Prostate gland (tissue), 2 donors: ENCODE results near the gene SDR9C7. TPM values are rescaled to one million over a fixed set of nuclear protein-coding genes. Genes with fewer than 3 reads are reported as not detected.
"Not testable (repeated sequence)": the region's sequence is repeated elsewhere in the genome, so short reads cannot be mapped to it uniquely, and the experiment has no call there.

ENCODE experiments used
- DNase-seq: peaks from one replicate; pipeline ENCODE4 v3.0.0-alpha.2; 2019; ENCODE audit warnings: low spot score
- H3K27ac ChIP-seq, 2 donors: fragments of 200-600 bp; sonication (generic); 2 replicates each; pipeline ENCODE4 v1.5.1; 2017 to 2019
- H3K27me3 ChIP-seq: fragments of 200-600 bp; sonication (generic); replicated peaks from 2 replicates; pipeline ENCODE4 v1.5.1; 2019; ENCODE audit not compliant: insufficient read depth
- H3K36me3 ChIP-seq, 2 donors: fragments of 200-600 bp; sonication (generic); 1 replicate in 1 of 2; 2 replicates in 1 of 2; pipeline versions ENCODE4 v1.5.1 to v1.8.1; 2017 to 2019
- H3K4me1 ChIP-seq: fragments of 200-600 bp; sonication (generic); replicated peaks from 2 replicates; pipeline ENCODE4 v1.5.1; 2019
- H3K4me3 ChIP-seq, 2 donors: fragments of 200-600 bp; sonication (generic); 2 replicates each; pipeline ENCODE4 v1.5.1; 2017 to 2019
- H3K9me3 ChIP-seq: fragments of 200-600 bp; sonication (generic); 2 replicates; pipeline ENCODE4 v1.5.1; 2017
- CTCF ChIP-seq, 4 experiments: fragments of 200-600 bp in 2 of 4; fragments of 450-650 bp in 2 of 4; sonication (generic) in 2 of 4; IDR thresholded peaks; 1 replicate in 3 of 4; 2 replicates in 1 of 4; pipeline ENCODE4 v1.5.1; 2016 to 2019; ENCODE audit warnings: antibody characterized with exemption in 4 of 4, mild to moderate bottlenecking in 2 of 4, moderate library complexity in 2 of 4
- POLR2A ChIP-seq: fragments of 450-650 bp; IDR thresholded peaks from one replicate; pipeline ENCODE4 v1.6.1; 2016; ENCODE audit warnings: antibody characterized with exemption, mild to moderate bottlenecking
- POLR2AphosphoS5 ChIP-seq: sonication (generic); formaldehyde crosslinking; IDR thresholded peaks from one replicate; pipeline ENCODE4 v1.6.1; 2017; ENCODE audit warnings: antibody characterized with exemption
- WGBS: methylation state at CpG from one replicate; pipeline ENCODE4 v1.1.5; 2018; 5-methylcytosine and 5-hydroxymethylcytosine counted together
- intact Hi-C: fragments of 100-400 bp; cut with DNase I; formaldehyde crosslinking; loops from one replicate; pipeline ENCODE4 v1.14.2; 2022
- total RNA-seq, 2 donors: library from RNA; depleted of rRNA; stranded (reverse); fragments of >200 nt; gene quantifications; one replicate each; pipeline ENCODE4 v1.1.0, GENCODE V29; 2016

The SDR9C7 gene
- total RNA-seq, 2 donors from 2014 or later: 1.1 TPM; not detected in 1

GRCh38 chr12:56886319-56886718 is 47.9 kb downstream of the SDR9C7 start:
- Histone ChIP-seq H3K4me3 (no peak overlapping the region), H3K9me3 (no peaks in the 10 kb centered on the region), H3K4me1 (no peaks in the 10 kb centered on the region), H3K27me3 (no peaks in the 10 kb centered on the region), H3K27ac (no peak overlapping the region), H3K36me3 (no peaks in the 10 kb centered on the region)
- DNase-seq: no peak
- no peak for TF ChIP-seq POLR2A
- no peak for TF ChIP-seq CTCF (IDR thresholded peaks at IDR 0.05)
- no peak for TF ChIP-seq POLR2AphosphoS5
- WGBS: 69% methylated on average over 3 of the region's 3 CpGs
- intact Hi-C loops: no loop called here

GRCh38 chr12:56885316-56885715 is 48.9 kb downstream of the SDR9C7 start:
- no peaks in the 10 kb centered on the region for H3K4me1 ChIP-seq
- H3K9me3 ChIP-seq: no peaks in the 10 kb centered on the region
- intact Hi-C loops: no loop called here
- no peak overlapping the region for H3K27ac ChIP-seq
- no peaks in the 10 kb centered on the region for H3K36me3 ChIP-seq
- 87% methylated on average over 1 of the region's 1 CpG for WGBS
- H3K4me3 ChIP-seq: no peak overlapping the region
- DNase-seq: no peak
- H3K27me3 ChIP-seq: no peaks in the 10 kb centered on the region
- TF ChIP-seq POLR2A (no peak), POLR2AphosphoS5 (no peak), CTCF (IDR thresholded peaks at IDR 0.05) (no peak)

- TF ChIP-seq POLR2AphosphoS5 (no peak), CTCF (IDR thresholded peaks at IDR 0.05) (no peak), POLR2A (no peak)
- no peaks in the 10 kb centered on the region for H3K4me1 ChIP-seq
- no peak overlapping the region for H3K27ac ChIP-seq
- intact Hi-C loops: no loop called here
- H3K9me3 ChIP-seq: no peaks in the 10 kb centered on the region
- no peak overlapping the region for H3K4me3 ChIP-seq
- no peak for DNase-seq
- H3K36me3 ChIP-seq: no peaks in the 10 kb centered on the region
- WGBS: 79% methylated on average over 1 of the region's 1 CpG
- H3K27me3 ChIP-seq: no peaks in the 10 kb centered on the region
Measured at GRCh38 chr12:56884421-56884820, 49.8 kb downstream of the SDR9C7 start.

- DNase-seq, H3K27me3 ChIP-seq, H3K4me3 ChIP-seq, intact Hi-C loops, H3K4me1 ChIP-seq, H3K36me3 ChIP-seq, H3K27ac ChIP-seq, H3K9me3 ChIP-seq: not testable (repeated sequence)
- 84% methylated on average over 3 of the region's 3 CpGs for WGBS
Measured at GRCh38 chr12:56882407-56882806, 51.8 kb downstream of the SDR9C7 start.

GRCh38 chr12:56880125-56880992 is 53.8 kb downstream of the SDR9C7 start:
- DNase-seq: no peak
- H3K4me1 ChIP-seq: no peaks in the 10 kb centered on the region
- intact Hi-C loops: no loop called here
- H3K36me3 ChIP-seq: no peaks in the 10 kb centered on the region
- H3K4me3 ChIP-seq: no peak overlapping the region
- TF ChIP-seq POLR2A (no peak), CTCF (IDR thresholded peaks at IDR 0.05) (no peak), POLR2AphosphoS5 (no peak)
- no peaks in the 10 kb centered on the region for H3K27me3 ChIP-seq
- no peaks in the 10 kb centered on the region for H3K9me3 ChIP-seq
- WGBS: 83% methylated on average over 1 of the region's 1 CpG
- H3K27ac ChIP-seq: no peak overlapping the region

GRCh38 chr12:56879240-56880124 is 54.7 kb downstream of the SDR9C7 start:
- H3K27ac ChIP-seq, H3K4me3 ChIP-seq, intact Hi-C loops, H3K36me3 ChIP-seq, H3K4me1 ChIP-seq, H3K9me3 ChIP-seq, DNase-seq, H3K27me3 ChIP-seq: not testable (repeated sequence)
- 89% methylated on average over 19 of the region's 28 CpGs for WGBS
